ENCODE data around the gene NOL9.
A peak's percentile ranks its signal among the peaks of the same experiment; 100 is the strongest.
"Not testable (repeated sequence)": the region's sequence is repeated elsewhere in the genome, so short reads cannot be mapped to it uniquely, and the experiment has no call there.

Gene NOL9

DNA sequence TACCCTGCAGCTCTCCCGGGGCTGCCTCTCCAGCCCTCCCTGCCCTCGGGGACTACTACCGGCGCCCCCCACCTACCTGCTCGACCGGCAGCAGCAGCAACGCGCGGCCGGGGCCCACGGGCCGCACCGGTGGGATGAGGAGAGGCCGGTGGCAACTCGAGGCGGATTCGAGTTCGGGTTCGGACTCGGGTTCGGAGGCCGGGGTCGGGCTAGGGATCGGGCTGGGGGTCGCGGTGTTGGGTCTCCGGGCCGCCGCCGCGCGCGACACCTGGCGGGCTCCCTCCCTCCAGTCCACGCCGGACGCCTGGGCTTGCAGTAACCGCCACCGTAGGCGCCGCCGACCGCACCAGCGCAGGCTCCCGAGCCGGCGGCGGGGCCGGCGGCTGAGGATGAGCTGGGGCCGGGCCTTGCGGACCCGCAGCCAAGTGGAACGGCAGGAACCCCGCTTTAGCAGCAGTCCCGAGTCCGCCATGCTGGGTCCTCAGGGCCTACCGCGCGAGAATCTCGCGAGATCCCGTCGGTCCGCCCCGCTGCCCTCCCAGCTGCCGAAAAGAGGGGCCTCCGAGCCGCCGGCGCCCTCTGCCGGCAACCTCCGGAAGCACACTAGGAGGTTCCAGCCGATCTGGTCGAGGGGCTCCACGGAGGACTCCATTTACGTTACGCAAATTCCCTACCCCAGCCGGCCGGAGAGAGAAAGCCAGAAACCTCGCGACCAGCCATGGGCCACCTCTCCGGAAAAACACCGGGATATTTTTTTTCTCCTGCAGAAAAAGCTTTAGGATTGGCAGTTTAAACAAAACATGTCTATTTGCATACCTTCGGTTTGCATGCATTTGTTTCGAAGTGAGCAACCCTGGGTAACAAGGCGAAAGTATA lies at the start of gene NOL9:
TSS of gene NOL9 (minus strand) at position 483 of the 876 bp plus-strand sequence. CDS start at position 472, 11 bp downstream.
- DNase-seq, result peak; percentile 68

- no peak for DNase-seq
Measured at GRCh38 chr1:6603238-6603914, 49.1 kb upstream of the NOL9 start.

- peak; percentile 58 for DNase-seq
Measured at GRCh38 chr1:6602669-6603237, 48.4 kb upstream of the NOL9 start, which contains the start of gene KLHL21. Gene KLHL21, minus strand, starts transcription at chr1:6602869. Its CDS starts 52 bp downstream, at chr1:6602817.

- no peak for DNase-seq
Measured at GRCh38 chr1:6601923-6602668, 47.8 kb upstream of the NOL9 start.

- DNase-seq, result no peak
Measured at GRCh38 chr1:6601049-6601922, 47.0 kb upstream of the NOL9 start.

GRCh38 chr1:6600410-6601048 lies 46.2 kb upstream of the NOL9 start:
- DNase-seq, result no peak

GRCh38 chr1:6599991-6600390 lies 45.7 kb upstream of the NOL9 start:
- not testable (repeated sequence) for DNase-seq

DNA sequence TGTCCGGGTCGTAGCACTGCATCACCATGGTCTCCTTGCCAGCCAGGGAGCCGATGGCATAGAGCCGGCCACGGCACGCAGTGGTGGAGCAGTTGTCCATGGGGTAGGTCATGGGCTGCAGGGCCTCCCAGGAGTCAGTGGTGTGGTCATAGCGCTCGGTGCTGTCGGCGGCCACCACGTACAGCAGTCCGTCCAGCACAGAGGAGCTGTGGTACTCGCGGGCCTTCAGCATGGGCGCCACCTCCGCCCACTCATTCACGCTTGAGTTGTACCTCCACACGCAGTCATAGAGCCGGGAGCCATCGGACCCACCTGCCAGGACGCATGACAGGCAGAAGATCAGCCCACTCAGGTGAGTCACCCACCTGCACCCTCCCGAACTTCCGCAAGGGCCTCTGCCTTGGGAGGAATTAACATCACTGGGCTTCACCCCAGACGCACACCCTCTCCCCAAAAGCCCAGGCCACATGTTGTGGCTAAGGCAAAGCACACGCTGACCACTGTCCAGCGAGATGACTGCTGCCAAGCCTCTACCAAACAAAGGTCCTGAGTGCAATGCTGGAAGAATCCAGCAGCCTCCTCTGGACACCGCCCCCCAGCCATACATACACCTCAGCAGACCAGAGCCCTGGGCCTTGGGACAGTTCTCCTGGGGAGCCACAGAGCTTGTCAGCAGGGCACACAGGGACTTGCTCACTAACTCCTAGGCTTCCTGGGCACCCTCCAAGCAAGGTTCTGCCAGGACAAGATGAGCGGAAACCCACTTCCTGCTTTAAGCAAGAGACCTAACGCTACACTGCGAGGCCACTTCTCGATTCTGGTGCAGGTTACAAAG lies 45.0 kb upstream of the NOL9 start:
- DNase-seq, result no peak

DNA sequence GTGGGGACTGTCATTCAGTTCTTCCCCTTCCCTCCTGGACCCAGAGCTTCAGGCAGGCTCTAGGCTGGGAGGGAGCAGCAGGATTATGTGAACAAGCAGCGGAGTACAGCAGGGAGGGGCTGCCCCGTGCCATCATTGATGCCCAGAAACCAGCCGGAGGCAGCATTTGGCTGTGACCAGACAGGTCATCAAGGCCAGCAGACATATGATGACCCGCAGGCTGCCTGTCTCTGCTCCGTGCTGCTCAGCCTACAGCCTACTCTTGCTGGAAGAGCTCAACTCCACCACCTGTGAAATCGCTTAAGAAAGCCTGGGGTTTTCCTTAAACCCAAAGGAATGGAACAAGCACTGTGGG lies 43.4 kb upstream of the NOL9 start:
- DNase-seq, result no peak

- no peak for DNase-seq
Measured at GRCh38 chr1:6596886-6597776, 42.8 kb upstream of the NOL9 start.

- no peak for DNase-seq
Measured at GRCh38 chr1:6596351-6596750, 42.0 kb upstream of the NOL9 start.

GRCh38 chr1:6594977-6595740 lies 40.8 kb upstream of the NOL9 start:
- no peak for DNase-seq

DNA sequence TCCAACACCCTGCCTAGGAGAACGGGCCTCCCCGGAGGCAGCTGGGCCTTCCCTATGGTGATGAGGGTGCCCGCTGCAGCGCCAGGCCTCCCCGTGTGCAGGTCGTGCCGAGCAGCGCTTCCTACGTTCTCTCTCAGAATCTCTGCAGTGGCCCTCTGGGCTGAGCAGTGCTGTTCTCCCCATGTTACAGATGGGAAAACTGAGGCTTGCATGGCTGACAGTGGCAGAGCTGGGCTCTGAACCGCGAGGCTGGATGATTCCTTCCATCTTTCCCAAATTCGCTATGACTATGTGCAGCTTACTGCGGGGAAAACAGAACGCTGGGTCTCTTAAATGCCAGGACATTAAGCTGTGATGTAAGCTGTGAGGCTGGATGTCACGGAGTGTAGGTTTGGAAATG lies 39.5 kb upstream of the NOL9 start:
- no peak for DNase-seq

GRCh38 chr1:6592865-6593593 lies 38.7 kb upstream of the NOL9 start:
- DNase-seq, result no peak

DNA sequence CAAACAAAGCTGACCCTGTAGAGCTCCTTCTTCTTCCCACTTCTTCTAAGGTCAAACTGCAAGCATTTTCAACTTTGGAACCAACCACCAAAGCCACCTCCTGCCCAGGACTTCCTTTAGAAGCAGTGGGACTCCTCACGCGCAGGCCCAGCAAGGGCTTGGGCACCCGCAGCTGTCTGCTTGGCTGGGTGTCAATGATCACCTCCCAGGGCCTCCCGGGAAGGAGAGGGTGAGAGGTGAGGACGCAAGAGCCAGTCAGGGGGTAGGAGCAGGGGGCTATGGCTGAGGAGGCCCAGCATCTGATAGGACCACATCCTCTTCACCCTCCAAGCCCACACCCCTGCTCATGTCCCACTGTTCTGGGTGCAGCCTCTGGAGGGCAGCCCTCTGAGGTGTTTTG lies 38.1 kb upstream of the NOL9 start:
- DNase-seq, result no peak

DNA sequence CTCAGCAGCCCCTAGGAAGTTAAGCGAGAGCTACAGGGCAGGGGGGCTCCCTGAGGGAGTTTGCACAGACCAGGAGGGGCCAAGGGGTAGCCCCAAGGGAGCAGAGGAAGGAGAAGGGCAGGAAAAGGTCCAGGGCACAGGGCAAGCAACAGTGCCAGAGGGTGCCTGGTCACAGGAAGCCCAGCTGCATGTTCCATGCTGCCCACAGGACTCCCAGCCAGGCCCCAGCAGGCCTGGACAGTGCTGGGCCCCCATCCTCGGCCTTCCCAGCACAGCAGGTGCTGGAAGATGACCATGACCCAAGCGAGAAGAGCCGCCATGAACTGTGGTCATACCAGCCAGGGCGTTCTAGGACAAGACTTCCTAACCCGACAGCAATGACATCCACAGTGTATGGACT lies 37.3 kb upstream of the NOL9 start:
- DNase-seq, result no peak

- DNase-seq, result no peak
Measured at GRCh38 chr1:6591222-6591621, 36.9 kb upstream of the NOL9 start.

GRCh38 chr1:6590046-6590445 lies 35.7 kb upstream of the NOL9 start:
- DNase-seq, result no peak

Data from SHP77 treated with DMSO at 0.1 percent for 48 hours (cell line).